ENCODE results near the gene CKS2. TPM values are rescaled to one million over a fixed set of nuclear protein-coding genes. Genes with fewer than 3 reads are reported as not detected.

CKS2 gene
- total and polyA plus RNA-seq, 2 experiments from 2014 or later = 512 to 1,783 TPM

GRCh38 chr9:89350988-89351557 lies 40.1 kb downstream of the CKS2 start:
- no peak overlapping the region for H3K4me3 ChIP-seq
- Mint-ChIP-seq H3K36me3 (ENCODE audit: low read depth) (peaks cover 95% of the 10 kb centered on the region), H3K4me3 (no peak overlapping the region), H3K4me1 (no peaks in the 10 kb centered on the region), H3K9me3 (no peaks in the 10 kb centered on the region), H3K27me3 (ENCODE audit: insufficient read depth, low read depth, poor library complexity) (peaks cover 2% of the 10 kb centered on the region), H3K27ac (no peak overlapping the region)
- H3K4me2 ChIP-seq = no peak overlapping the region
- ATAC-seq (no peak), DNase-seq (ENCODE audit: low spot score) (no peak)
- H3K36me3 ChIP-seq (ENCODE audit: insufficient read depth) = peaks cover 46% of the 10 kb centered on the region
- peaks cover 3% of the 10 kb centered on the region; the same call in 1 of the 2 replicates for H3K79me2 ChIP-seq (replicated peaks; ENCODE audit: insufficient read depth)
- TF ChIP-seq JUNB (IDR thresholded peaks at IDR 0.05; ENCODE audit: unreplicated experiment) (no peak), ZNF462 (CRISPR knock-in tag; IDR thresholded peaks at IDR 0.05) (no peak), CREB1 (CRISPR knock-in tag; IDR thresholded peaks at IDR 0.05; ENCODE audit: low read depth) (no peak), POLR2AphosphoS5 (IDR thresholded peaks at IDR 0.05; ENCODE audit: low read depth) (no peak), ZNF331 (CRISPR knock-in tag; IDR thresholded peaks at IDR 0.05; ENCODE audit: low read depth) (no peak), CTCF (conservative IDR thresholded peaks at IDR 0.05; ENCODE audit: low read depth in 2 of 2) (no peak)
- no peak overlapping the region for H2AFZ ChIP-seq
- H3K27me3 ChIP-seq (ENCODE audit: insufficient read depth) = no peaks in the 10 kb centered on the region
- no peak overlapping the region for H3K27ac ChIP-seq (ENCODE audit: low read depth)
- H3K9me2 ChIP-seq (ENCODE audit: insufficient read depth) = no peaks in the 10 kb centered on the region
- peaks cover 22% of the 10 kb centered on the region for H4K20me1 ChIP-seq (replicated peaks; ENCODE audit: insufficient read depth)
- no peaks in the 10 kb centered on the region for H3F3A ChIP-seq (replicated peaks; ENCODE audit: low read depth)
- no peaks in the 10 kb centered on the region for H3K4me1 ChIP-seq (ENCODE audit: insufficient read depth)
